ENCODE measurements around the gene KIF25.

Gene KIF25

GRCh38 chr6:168033791-168034190 lies 36.3 kb downstream of the KIF25 start:
- no peaks in the 10 kb centered on the region for H3K36me3 ChIP-seq
- TF ChIP-seq, protein P1, sequence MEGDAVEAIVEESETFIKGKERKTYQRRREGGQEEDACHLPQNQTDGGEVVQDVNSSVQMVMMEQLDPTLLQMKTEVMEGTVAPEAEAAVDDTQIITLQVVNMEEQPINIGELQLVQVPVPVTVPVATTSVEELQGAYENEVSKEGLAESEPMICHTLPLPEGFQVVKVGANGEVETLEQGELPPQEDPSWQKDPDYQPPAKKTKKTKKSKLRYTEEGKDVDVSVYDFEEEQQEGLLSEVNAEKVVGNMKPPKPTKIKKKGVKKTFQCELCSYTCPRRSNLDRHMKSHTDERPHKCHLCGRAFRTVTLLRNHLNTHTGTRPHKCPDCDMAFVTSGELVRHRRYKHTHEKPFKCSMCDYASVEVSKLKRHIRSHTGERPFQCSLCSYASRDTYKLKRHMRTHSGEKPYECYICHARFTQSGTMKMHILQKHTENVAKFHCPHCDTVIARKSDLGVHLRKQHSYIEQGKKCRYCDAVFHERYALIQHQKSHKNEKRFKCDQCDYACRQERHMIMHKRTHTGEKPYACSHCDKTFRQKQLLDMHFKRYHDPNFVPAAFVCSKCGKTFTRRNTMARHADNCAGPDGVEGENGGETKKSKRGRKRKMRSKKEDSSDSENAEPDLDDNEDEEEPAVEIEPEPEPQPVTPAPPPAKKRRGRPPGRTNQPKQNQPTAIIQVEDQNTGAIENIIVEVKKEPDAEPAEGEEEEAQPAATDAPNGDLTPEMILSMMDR (IDR thresholded peaks at IDR 0.05; ENCODE audit: low read depth, low read length) = no peak
- H3K4me3 ChIP-seq (ENCODE audit: low read depth, low read length) = no peak overlapping the region
- no peaks in the 10 kb centered on the region for H3K27me3 ChIP-seq (ENCODE audit: insufficient read depth, low read depth, severe bottlenecking)
- no peak overlapping the region for H3K27ac ChIP-seq
- no peak for DNase-seq
- peaks cover 4% of the 10 kb centered on the region for H3K9me3 ChIP-seq (ENCODE audit: severe bottlenecking)

GRCh38 chr6:168034537-168034936 lies 37.1 kb downstream of the KIF25 start:
- no peaks in the 10 kb centered on the region for H3K27me3 ChIP-seq (ENCODE audit: insufficient read depth, low read depth, severe bottlenecking)
- TF ChIP-seq, protein P1 (IDR thresholded peaks at IDR 0.05; ENCODE audit: low read depth, low read length) = no peak
- no peak overlapping the region for H3K27ac ChIP-seq
- peaks cover 11% of the 10 kb centered on the region for H3K9me3 ChIP-seq (ENCODE audit: severe bottlenecking)
- no peak for DNase-seq
- no peaks in the 10 kb centered on the region for H3K36me3 ChIP-seq
- no peak overlapping the region for H3K4me3 ChIP-seq (ENCODE audit: low read depth, low read length)

DNA sequence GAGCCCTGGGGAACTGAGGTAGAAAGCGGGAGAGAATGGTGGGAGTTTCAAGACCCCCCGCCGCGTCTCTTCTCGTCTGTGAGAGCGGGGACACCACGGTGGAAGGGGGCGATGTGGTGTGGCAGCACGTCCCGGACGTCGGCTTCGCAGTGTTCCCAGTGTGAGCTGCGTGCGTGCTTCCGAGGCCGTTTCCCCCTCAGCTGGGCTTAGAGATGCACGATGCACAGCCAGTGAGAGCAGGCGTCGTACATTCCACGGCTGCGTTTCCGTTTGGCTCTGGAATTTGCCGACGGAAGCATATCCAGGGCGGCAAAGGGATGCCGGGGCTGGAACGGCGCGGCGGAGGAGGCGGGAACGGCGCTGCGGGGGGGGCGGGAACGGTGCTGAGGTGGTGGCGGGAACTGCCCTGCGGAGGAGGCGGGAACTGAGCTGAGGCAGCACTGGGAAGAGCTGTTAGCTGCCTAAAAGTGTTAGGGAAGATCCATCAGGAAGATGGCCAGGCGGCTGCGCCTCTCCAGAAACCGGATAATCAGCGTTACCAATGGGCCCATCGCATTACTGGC lies 37.7 kb downstream of the KIF25 start:
- Histone ChIP-seq H3K27me3 (ENCODE audit: insufficient read depth, low read depth, severe bottlenecking) (no peaks in the 10 kb centered on the region), H3K9me3 (ENCODE audit: severe bottlenecking) (peaks cover 18% of the 10 kb centered on the region), H3K27ac (peak overlapping the region; percentile 54), H3K36me3 (no peaks in the 10 kb centered on the region), H3K4me3 (ENCODE audit: low read depth, low read length) (peak overlapping the region; percentile 68)
- TF ChIP-seq, protein P1 (IDR thresholded peaks at IDR 0.05; ENCODE audit: low read depth, low read length) = no peak
- DNase-seq = peak; percentile 33

- H3K27ac ChIP-seq = peak overlapping the region; percentile 54
- H3K9me3 ChIP-seq (ENCODE audit: severe bottlenecking) = peaks cover 20% of the 10 kb centered on the region
- no peaks in the 10 kb centered on the region for H3K36me3 ChIP-seq
- H3K27me3 ChIP-seq (ENCODE audit: insufficient read depth, low read depth, severe bottlenecking) = no peaks in the 10 kb centered on the region
- peak overlapping the region; percentile 68 for H3K4me3 ChIP-seq (ENCODE audit: low read depth, low read length)
- TF ChIP-seq, protein P1 (IDR thresholded peaks at IDR 0.05; ENCODE audit: low read depth, low read length) = no peak
- peak; percentile 70 for DNase-seq
These were observed 38.4 kb downstream of the KIF25 start for GRCh38 chr6:168035661-168036545.

GRCh38 chr6:168037242-168037641 lies 39.8 kb downstream of the KIF25 start:
- H3K9me3 ChIP-seq (ENCODE audit: severe bottlenecking) = peaks cover 24% of the 10 kb centered on the region
- H3K27ac ChIP-seq = no peak overlapping the region
- H3K36me3 ChIP-seq = no peaks in the 10 kb centered on the region
- DNase-seq = no peak
- no peaks in the 10 kb centered on the region for H3K27me3 ChIP-seq (ENCODE audit: insufficient read depth, low read depth, severe bottlenecking)
- TF ChIP-seq, protein P1 (IDR thresholded peaks at IDR 0.05; ENCODE audit: low read depth, low read length) = no peak
- H3K4me3 ChIP-seq (ENCODE audit: low read depth, low read length) = no peak overlapping the region

All from WERI-Rb-1 (cell line).